Type B pancreatic cell (in vitro differentiated cells): ENCODE results near the gene ADAMTS10. TPM values are rescaled to one million over a fixed set of nuclear protein-coding genes. Genes with fewer than 3 reads are reported as not detected.

ENCODE experiments used
- DNase-seq: peaks from one replicate; pipeline ENCODE4 v3.0.0; 2021; ENCODE audit warnings: mixed read lengths; ENCODE audit not compliant: unreplicated experiment; ENCODE audit errors: extremely low spot score
- H3K27ac Mint-ChIP-seq: 2 replicates; pipeline ENCODE4 v1.8.0; 2021; ENCODE audit warnings: mild to moderate bottlenecking, mixed read lengths
- H3K27me3 Mint-ChIP-seq: 2 replicates; pipeline ENCODE4 v1.8.0; 2021; ENCODE audit warnings: mixed read lengths
- H3K36me3 Mint-ChIP-seq: 2 replicates; pipeline ENCODE4 v1.8.0; 2021; ENCODE audit warnings: mixed read lengths
- H3K4me1 Mint-ChIP-seq: one replicate; pipeline ENCODE4 v1.8.0; 2021; ENCODE audit warnings: mixed read lengths; ENCODE audit not compliant: unreplicated experiment
- H3K4me3 Mint-ChIP-seq: 2 replicates; pipeline ENCODE4 v1.8.0; 2021; ENCODE audit warnings: mild to moderate bottlenecking, mixed read lengths
- H3K9me3 Mint-ChIP-seq: 2 replicates; pipeline ENCODE4 v1.8.0; 2021; ENCODE audit warnings: mixed read lengths
- CTCF ChIP-seq: fragments of 200-600 bp; sonication (generic); conservative IDR thresholded peaks from 2 replicates; pipeline ENCODE4 v1.5.0; 2021; ENCODE audit warnings: antibody characterized with exemption, mild to moderate bottlenecking
- total RNA-seq: library from RNA; stranded (reverse); gene quantifications from 2 replicates; pipeline ENCODE4 v1.2.1, GENCODE V29; 2021; ENCODE audit warnings: low replicate concordance

ADAMTS10 gene
- total RNA-seq, 1 donor from 2014 or later, result 59.2 TPM

- peaks cover 21% of the 10 kb centered on the region for H3K27me3 Mint-ChIP-seq
- H3K36me3 Mint-ChIP-seq, result peaks cover 3% of the 10 kb centered on the region
- H3K27ac Mint-ChIP-seq, result peak overlapping the region; percentile 84
- peaks cover 4% of the 10 kb centered on the region for H3K9me3 Mint-ChIP-seq
- DNase-seq, result peak; percentile 96
- H3K4me3 Mint-ChIP-seq, result peak overlapping the region; percentile 87
- peaks cover 7% of the 10 kb centered on the region for H3K4me1 Mint-ChIP-seq
- TF ChIP-seq CTCF, result no peak
Observed at GRCh38 chr19:8592231-8593009, 18.1 kb downstream of the ADAMTS10 start.

- Mint-ChIP-seq H3K27ac (no peak overlapping the region), H3K27me3 (peaks cover 21% of the 10 kb centered on the region), H3K9me3 (peaks cover 4% of the 10 kb centered on the region), H3K4me1 (peaks cover 7% of the 10 kb centered on the region), H3K36me3 (peaks cover 3% of the 10 kb centered on the region), H3K4me3 (no peak overlapping the region)
- DNase-seq, result no peak
- TF ChIP-seq CTCF, result no peak
Observed at GRCh38 chr19:8589177-8589714, 21.3 kb downstream of the ADAMTS10 start.

- no peak overlapping the region for H3K4me3 Mint-ChIP-seq
- H3K36me3 Mint-ChIP-seq, result no peaks in the 10 kb centered on the region
- peak; percentile 77 for TF ChIP-seq CTCF
- no peaks in the 10 kb centered on the region for H3K4me1 Mint-ChIP-seq
- no peaks in the 10 kb centered on the region for H3K9me3 Mint-ChIP-seq
- peaks cover 13% of the 10 kb centered on the region for H3K27me3 Mint-ChIP-seq
- DNase-seq, result peak; percentile 80
- no peak overlapping the region for H3K27ac Mint-ChIP-seq
Observed at GRCh38 chr19:8585894-8586750, 24.4 kb downstream of the ADAMTS10 start.

GRCh38 chr19:8584965-8585893, 25.3 kb downstream of the ADAMTS10 start:
- H3K4me3 Mint-ChIP-seq, result no peak overlapping the region
- H3K36me3 Mint-ChIP-seq, result no peaks in the 10 kb centered on the region
- H3K9me3 Mint-ChIP-seq, result no peaks in the 10 kb centered on the region
- no peak for DNase-seq
- H3K27ac Mint-ChIP-seq, result no peak overlapping the region
- no peak for TF ChIP-seq CTCF
- peaks cover 8% of the 10 kb centered on the region for H3K27me3 Mint-ChIP-seq
- no peaks in the 10 kb centered on the region for H3K4me1 Mint-ChIP-seq

- H3K9me3 Mint-ChIP-seq, result no peaks in the 10 kb centered on the region
- H3K4me1 Mint-ChIP-seq, result peaks cover 5% of the 10 kb centered on the region
- peak; percentile 87 for DNase-seq
- H3K27me3 Mint-ChIP-seq, result peaks cover 19% of the 10 kb centered on the region
- no peak overlapping the region for H3K4me3 Mint-ChIP-seq
- peak; percentile 100 for TF ChIP-seq CTCF
- H3K36me3 Mint-ChIP-seq, result no peaks in the 10 kb centered on the region
- H3K27ac Mint-ChIP-seq, result no peak overlapping the region
Observed at GRCh38 chr19:8580710-8581281, 29.7 kb downstream of the ADAMTS10 start.
